Omental fat pad (tissue), 4 donors: ENCODE results near the gene OR5B12. TPM values are rescaled to one million over a fixed set of nuclear protein-coding genes. Genes with fewer than 3 reads are reported as not detected.

ENCODE experiments used
- ATAC-seq: fragments of 150-250 bp; one replicate; pipeline ENCODE4 v1.9.1; 2016; ENCODE audit warnings: mild to moderate bottlenecking, moderate library complexity; ENCODE audit not compliant: low FRiP score
- DNase-seq: peaks from one replicate; pipeline ENCODE4 v3.0.0-alpha.2; 2019; ENCODE audit warnings: low spot score
- total RNA-seq, 4 donors: library from RNA; depleted of rRNA; stranded (reverse); fragments of >200 nt; gene quantifications; one replicate each; pipeline ENCODE4 v1.1.0, GENCODE V29; 2016
- TF ChIP-seq, protein P1 (sequence below), 3 donors: fragments of 450-650 bp; IDR thresholded peaks; one replicate each; pipeline ENCODE4 v1.5.1; 2016 to 2017; ENCODE audit warnings: antibody characterized with exemption in 3 of 3, mild to moderate bottlenecking in 3 of 3, moderate library complexity in 2 of 3

The OR5B12 gene
- total RNA-seq, 4 donors from 2014 or later = not detected

DNA sequence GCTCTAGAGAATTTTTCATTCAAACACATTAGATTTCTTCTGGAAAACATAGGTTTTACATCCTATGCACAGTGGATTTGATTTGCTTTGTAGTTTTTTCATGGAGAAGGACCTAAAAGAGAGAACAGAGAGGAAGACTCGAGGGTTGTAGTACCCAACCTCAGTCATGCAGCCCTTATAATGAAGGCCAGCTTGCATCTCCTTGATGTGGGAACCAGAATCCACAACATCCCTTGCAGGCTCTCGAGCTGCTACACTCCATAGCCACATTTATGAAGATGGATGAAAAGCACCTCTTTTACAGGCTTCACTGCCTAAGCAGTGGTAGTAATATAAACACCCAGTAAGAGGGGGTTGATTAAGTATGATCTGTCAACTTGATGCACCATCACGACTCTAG lies 9.5 kb upstream of the OR5B12 start:
- DNase-seq = no peak
- no peak for ATAC-seq
- TF ChIP-seq, protein P1, sequence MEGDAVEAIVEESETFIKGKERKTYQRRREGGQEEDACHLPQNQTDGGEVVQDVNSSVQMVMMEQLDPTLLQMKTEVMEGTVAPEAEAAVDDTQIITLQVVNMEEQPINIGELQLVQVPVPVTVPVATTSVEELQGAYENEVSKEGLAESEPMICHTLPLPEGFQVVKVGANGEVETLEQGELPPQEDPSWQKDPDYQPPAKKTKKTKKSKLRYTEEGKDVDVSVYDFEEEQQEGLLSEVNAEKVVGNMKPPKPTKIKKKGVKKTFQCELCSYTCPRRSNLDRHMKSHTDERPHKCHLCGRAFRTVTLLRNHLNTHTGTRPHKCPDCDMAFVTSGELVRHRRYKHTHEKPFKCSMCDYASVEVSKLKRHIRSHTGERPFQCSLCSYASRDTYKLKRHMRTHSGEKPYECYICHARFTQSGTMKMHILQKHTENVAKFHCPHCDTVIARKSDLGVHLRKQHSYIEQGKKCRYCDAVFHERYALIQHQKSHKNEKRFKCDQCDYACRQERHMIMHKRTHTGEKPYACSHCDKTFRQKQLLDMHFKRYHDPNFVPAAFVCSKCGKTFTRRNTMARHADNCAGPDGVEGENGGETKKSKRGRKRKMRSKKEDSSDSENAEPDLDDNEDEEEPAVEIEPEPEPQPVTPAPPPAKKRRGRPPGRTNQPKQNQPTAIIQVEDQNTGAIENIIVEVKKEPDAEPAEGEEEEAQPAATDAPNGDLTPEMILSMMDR (IDR thresholded peaks at IDR 0.05) = no peak

DNA sequence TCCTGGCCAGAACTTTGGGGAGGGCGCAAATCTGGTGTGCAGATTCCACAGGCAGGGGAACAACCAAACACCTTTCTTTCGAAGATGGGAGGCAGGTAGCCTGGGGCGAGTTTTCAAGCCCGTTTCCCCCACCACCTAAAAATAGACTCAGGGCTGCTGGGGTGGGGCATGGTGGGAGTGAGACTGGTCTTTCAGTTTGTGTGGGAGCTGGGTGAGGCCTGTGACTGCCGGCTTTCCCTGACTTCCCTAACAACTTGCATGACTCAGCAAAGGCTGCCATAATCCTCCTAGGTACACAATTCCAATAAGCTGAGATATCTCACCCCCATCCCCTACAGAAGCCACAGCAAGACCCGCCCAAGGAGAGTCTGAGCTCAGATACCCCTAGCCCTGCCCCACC lies 4.3 kb upstream of the OR5B12 start:
- TF ChIP-seq, protein P1 (IDR thresholded peaks at IDR 0.05) = no peak
- ATAC-seq (no peak), DNase-seq (no peak)

DNA sequence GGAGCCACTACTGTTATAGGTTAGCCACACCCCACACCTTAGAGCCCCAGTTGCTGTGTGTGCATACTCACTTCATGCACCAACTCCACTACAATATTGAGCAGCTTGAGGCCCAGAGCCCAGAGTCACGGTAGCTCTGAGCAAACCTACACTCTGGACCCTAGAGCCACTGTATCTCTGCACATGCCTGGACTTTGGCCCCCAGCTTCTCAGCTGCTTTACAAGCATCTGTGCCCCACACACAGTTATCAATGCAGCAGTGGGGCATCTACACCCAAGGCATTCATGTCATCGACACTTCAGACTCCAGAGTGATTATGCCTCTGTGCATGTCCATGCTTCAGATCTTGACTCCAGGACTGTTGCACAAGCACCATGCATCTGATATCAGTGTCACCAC lies 2.3 kb upstream of the OR5B12 start:
- no peak for DNase-seq
- no peak for ATAC-seq
- TF ChIP-seq, protein P1 (IDR thresholded peaks at IDR 0.05) = no peak

DNA sequence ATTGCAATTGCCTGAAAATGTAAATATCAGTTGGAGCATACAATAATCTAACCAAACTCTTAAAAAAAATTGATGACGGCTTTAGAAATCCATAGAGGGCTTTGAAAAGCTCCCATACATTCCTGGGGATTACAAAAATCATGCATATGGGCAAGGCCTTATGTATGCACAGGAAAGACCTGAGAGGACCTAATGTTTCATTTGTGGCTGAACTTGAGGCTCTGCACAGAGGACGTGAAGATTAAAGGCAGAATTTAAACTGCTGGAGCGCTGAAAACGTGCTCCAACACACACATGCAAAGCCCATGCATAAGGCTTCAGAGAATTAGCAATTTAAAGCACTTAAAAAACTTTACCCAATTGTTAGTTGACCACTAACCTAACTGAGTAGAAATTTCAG lies 3.5 kb downstream of the OR5B12 start:
- DNase-seq (no peak), ATAC-seq (no peak)
- TF ChIP-seq, protein P1 (IDR thresholded peaks at IDR 0.05) = no peak

DNA sequence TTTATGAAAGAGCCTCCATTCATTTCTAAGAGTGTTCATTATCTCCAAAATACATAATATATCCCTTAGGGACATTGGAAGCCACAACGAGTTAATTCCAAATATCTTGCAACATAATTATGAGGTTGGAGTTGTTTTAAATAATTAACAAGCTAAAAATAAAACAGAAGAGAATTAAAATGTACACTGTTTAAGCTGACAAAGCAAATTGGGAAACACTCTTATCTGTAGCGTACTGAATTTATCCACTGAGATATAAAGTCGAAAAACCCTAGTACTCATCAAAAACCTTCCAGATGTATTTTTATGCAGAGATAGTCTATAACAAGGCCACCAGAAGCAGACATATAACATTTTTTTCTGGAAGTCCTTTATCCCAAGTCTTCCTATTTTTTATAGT lies 7.8 kb downstream of the OR5B12 start:
- TF ChIP-seq, protein P1 (IDR thresholded peaks at IDR 0.05) = no peak
- ATAC-seq (no peak), DNase-seq (no peak)

DNA sequence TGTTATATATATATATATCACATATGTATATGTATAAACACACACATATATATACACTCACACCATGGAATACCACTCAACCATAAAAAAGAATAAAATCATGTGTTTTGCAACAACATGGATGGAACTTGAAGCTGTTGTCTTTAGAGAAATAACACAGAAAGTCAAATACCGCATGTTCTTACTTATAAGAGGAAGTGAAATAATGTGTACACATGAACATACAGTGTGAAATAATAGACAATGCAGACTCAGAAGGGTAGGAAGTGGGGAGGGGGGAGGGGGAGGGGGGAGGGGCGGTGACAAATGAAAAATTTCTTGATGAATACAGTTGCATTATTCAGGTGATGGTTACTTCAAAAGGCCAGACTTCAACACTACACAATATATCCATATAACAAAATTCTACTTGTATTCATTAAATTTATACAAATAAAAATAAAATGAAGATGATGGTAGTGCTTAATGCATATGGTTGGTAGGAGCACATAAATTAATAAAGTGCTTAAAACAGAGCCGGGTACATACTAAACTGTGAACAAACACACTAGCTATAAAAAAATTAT lies 8.3 kb downstream of the OR5B12 start:
- TF ChIP-seq, protein P1 (IDR thresholded peaks at IDR 0.05) = no peak
- ATAC-seq = no peak
- DNase-seq = no peak

DNA sequence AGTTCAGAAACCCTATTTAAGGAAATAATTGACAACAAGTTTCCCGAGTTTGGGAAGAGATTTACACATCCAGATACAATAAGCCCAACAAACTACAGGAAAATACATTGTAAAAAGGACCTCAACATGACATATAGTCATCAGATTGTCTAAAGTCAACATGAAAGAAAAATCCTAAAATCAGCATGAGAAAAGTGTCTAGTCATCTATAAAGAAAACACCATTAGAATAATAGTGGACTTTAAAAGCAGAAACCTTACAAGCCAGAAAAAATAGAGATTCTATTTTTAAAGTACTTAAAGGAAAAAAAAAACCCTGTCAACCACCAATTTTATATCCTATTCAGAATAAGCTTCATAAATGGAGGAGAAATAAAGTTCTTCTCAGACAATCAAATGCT lies 12.8 kb downstream of the OR5B12 start:
- ATAC-seq (no peak), DNase-seq (no peak)
- TF ChIP-seq, protein P1 (IDR thresholded peaks at IDR 0.05) = no peak
